ENCODE results near the gene SERTAD3.

DNA sequence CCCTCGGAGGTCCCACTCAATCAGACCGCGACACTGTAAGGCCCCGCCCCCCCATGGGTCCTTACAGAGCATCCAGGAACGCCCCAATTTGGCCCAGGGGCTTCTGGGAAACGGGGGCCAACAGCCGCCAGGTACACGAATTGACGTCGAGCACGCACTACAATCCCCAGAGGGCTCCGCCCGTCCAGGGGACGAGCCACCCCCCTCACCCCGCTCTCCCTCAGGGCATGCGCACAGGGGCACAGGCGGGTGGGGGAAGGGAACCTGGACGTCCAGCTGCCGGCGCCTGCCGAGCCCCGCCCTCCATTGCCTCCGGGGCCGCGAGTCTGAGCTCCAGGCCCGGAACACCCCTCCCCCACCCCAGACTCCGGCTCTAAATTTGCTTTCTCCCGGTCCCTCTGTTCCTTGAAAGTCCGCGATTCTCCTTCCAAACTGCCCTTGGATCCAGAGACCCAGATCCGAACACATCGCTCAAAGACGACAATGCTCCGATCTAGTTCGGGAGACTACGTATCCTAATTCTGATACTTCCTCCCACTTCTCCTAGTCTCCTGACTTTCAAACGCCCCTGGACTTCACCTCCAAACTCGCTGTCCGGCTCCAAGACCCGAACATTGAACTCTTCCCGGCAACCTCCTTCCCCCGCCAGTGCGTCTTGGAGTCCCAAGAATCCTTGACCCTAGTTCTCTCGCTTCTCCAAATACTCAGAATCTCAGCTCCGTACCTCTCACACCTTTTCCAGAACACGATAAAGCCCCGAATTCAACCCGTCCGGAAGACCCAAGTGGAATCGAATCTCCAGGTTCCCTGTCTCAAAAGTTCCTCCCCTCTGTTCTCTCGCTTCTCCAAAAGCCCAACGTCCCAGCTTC lies 770 bp downstream of the SERTAD3 start:
- TF ChIP-seq, protein P1, sequence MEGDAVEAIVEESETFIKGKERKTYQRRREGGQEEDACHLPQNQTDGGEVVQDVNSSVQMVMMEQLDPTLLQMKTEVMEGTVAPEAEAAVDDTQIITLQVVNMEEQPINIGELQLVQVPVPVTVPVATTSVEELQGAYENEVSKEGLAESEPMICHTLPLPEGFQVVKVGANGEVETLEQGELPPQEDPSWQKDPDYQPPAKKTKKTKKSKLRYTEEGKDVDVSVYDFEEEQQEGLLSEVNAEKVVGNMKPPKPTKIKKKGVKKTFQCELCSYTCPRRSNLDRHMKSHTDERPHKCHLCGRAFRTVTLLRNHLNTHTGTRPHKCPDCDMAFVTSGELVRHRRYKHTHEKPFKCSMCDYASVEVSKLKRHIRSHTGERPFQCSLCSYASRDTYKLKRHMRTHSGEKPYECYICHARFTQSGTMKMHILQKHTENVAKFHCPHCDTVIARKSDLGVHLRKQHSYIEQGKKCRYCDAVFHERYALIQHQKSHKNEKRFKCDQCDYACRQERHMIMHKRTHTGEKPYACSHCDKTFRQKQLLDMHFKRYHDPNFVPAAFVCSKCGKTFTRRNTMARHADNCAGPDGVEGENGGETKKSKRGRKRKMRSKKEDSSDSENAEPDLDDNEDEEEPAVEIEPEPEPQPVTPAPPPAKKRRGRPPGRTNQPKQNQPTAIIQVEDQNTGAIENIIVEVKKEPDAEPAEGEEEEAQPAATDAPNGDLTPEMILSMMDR (IDR thresholded peaks at IDR 0.05; ENCODE audit: borderline replicate concordance, extremely low read depth, low read length, poor library complexity, severe bottlenecking), result no peak
- no peak for TF ChIP-seq EZH2 (IDR thresholded peaks at IDR 0.05; ENCODE audit: borderline replicate concordance, low read depth, low read length, severe bottlenecking)
